ENCODE data around the gene XPO6.

Gene XPO6

GRCh38 chr16:28182183-28182582 is 29.6 kb downstream of the XPO6 start:
- Histone ChIP-seq H3K4me3 (ENCODE audit: low read length, poor library complexity, severe bottlenecking) (no peak overlapping the region), H3K9me2 (replicated peaks; ENCODE audit: low read depth, low read length) (no peaks in the 10 kb centered on the region), H3K4me1 (ENCODE audit: insufficient read depth, low read length, poor library complexity, severe bottlenecking) (peaks cover 5% of the 10 kb centered on the region), H3K27me3 (ENCODE audit: insufficient read depth, low read length, poor library complexity, severe bottlenecking) (no peaks in the 10 kb centered on the region), H3K4me2 (ENCODE audit: low read depth, low read length, poor library complexity, severe bottlenecking) (no peak overlapping the region), H3F3A (ENCODE audit: low read depth) (no peaks in the 10 kb centered on the region), H3K9ac (ENCODE audit: low read depth, low read length, poor library complexity, severe bottlenecking) (no peak overlapping the region), H3K9me3 (ENCODE audit: insufficient read depth, low read depth, low read length) (peaks cover 4% of the 10 kb centered on the region; the same call in 1 of the 2 replicates), H3K79me2 (ENCODE audit: insufficient read depth, low read length) (peaks cover 99% of the 10 kb centered on the region), H4K20me1 (ENCODE audit: insufficient read depth, low read length, poor library complexity, severe bottlenecking) (peaks cover 38% of the 10 kb centered on the region), H3K36me3 (ENCODE audit: insufficient read depth, low read length) (peaks cover 37% of the 10 kb centered on the region), H2AFZ (ENCODE audit: low read length) (no peak overlapping the region)
- no peak for TF ChIP-seq EZH2phosphoT487 (IDR thresholded peaks at IDR 0.05; ENCODE audit: borderline replicate concordance)
- no peak for TF ChIP-seq CTCF (conservative IDR thresholded peaks at IDR 0.05; ENCODE audit: low read length)

GRCh38 chr16:28181515-28181914 is 30.2 kb downstream of the XPO6 start:
- H3K79me2 ChIP-seq (ENCODE audit: insufficient read depth, low read length): peaks cover 98% of the 10 kb centered on the region
- H3K4me2 ChIP-seq (ENCODE audit: low read depth, low read length, poor library complexity, severe bottlenecking): no peak overlapping the region
- no peaks in the 10 kb centered on the region for H3K4me1 ChIP-seq (ENCODE audit: insufficient read depth, low read length, poor library complexity, severe bottlenecking)
- H3F3A ChIP-seq (ENCODE audit: low read depth): no peaks in the 10 kb centered on the region
- no peak overlapping the region for H2AFZ ChIP-seq (ENCODE audit: low read length)
- TF ChIP-seq CTCF (conservative IDR thresholded peaks at IDR 0.05; ENCODE audit: low read length) (no peak), EZH2phosphoT487 (IDR thresholded peaks at IDR 0.05; ENCODE audit: borderline replicate concordance) (no peak)
- H3K9me2 ChIP-seq (replicated peaks; ENCODE audit: low read depth, low read length): no peaks in the 10 kb centered on the region
- peaks cover 4% of the 10 kb centered on the region; the same call in 1 of the 2 replicates for H3K9me3 ChIP-seq (ENCODE audit: insufficient read depth, low read depth, low read length)
- H3K27me3 ChIP-seq (ENCODE audit: insufficient read depth, low read length, poor library complexity, severe bottlenecking): no peaks in the 10 kb centered on the region
- no peak overlapping the region for H3K4me3 ChIP-seq (ENCODE audit: low read length, poor library complexity, severe bottlenecking)
- H3K36me3 ChIP-seq (ENCODE audit: insufficient read depth, low read length): peaks cover 42% of the 10 kb centered on the region
- H4K20me1 ChIP-seq (ENCODE audit: insufficient read depth, low read length, poor library complexity, severe bottlenecking): peaks cover 33% of the 10 kb centered on the region
- no peak overlapping the region for H3K9ac ChIP-seq (ENCODE audit: low read depth, low read length, poor library complexity, severe bottlenecking)

- H4K20me1 ChIP-seq (ENCODE audit: insufficient read depth, low read length, poor library complexity, severe bottlenecking): peaks cover 33% of the 10 kb centered on the region
Measured at GRCh38 chr16:28180655-28181460, 30.9 kb downstream of the XPO6 start.

More at GRCh38 chr16:28180655-28181460, 30.9 kb downstream of the XPO6 start:
- Histone ChIP-seq H3K4me2 (ENCODE audit: low read depth, low read length, poor library complexity, severe bottlenecking) (no peak overlapping the region), H3K9ac (ENCODE audit: low read depth, low read length, poor library complexity, severe bottlenecking) (no peak overlapping the region), H3K36me3 (ENCODE audit: insufficient read depth, low read length) (peaks cover 41% of the 10 kb centered on the region), H3K4me3 (ENCODE audit: low read length, poor library complexity, severe bottlenecking) (no peak overlapping the region), H3F3A (ENCODE audit: low read depth) (no peaks in the 10 kb centered on the region), H3K4me1 (ENCODE audit: insufficient read depth, low read length, poor library complexity, severe bottlenecking) (no peaks in the 10 kb centered on the region), H2AFZ (ENCODE audit: low read length) (no peak overlapping the region), H3K9me3 (ENCODE audit: insufficient read depth, low read depth, low read length) (peaks cover 4% of the 10 kb centered on the region; the same call in 1 of the 2 replicates), H3K9me2 (replicated peaks; ENCODE audit: low read depth, low read length) (no peaks in the 10 kb centered on the region), H3K27me3 (ENCODE audit: insufficient read depth, low read length, poor library complexity, severe bottlenecking) (no peaks in the 10 kb centered on the region), H3K79me2 (ENCODE audit: insufficient read depth, low read length) (peaks cover 92% of the 10 kb centered on the region)
- TF ChIP-seq CTCF (conservative IDR thresholded peaks at IDR 0.05; ENCODE audit: low read length) (no peak), EZH2phosphoT487 (IDR thresholded peaks at IDR 0.05; ENCODE audit: borderline replicate concordance) (no peak)
